IMR-90 (cell line): ENCODE results near the gene CIT. TPM values are rescaled to one million over a fixed set of nuclear protein-coding genes. Genes with fewer than 3 reads are reported as not detected.

ENCODE experiments used
- ATAC-seq: fragments of 200-7000 bp; cut with Tn5 transposase; 2 replicates; pipeline ENCODE4 v1.9.1; 2020; ENCODE audit warnings: low read depth, mild to moderate bottlenecking, moderate library complexity
- BruUV-seq: library from RNA; stranded (reverse); fragments of 400-500 nt; replicated peaks from 2 replicates; lab custom pipeline; 2021; lab: Mats Ljungman, UMichigan
- CTCF ChIA-PET: fragments of 300-600 bp; formaldehyde crosslinking; extraction: SDS; loops from one replicate; lab custom pipeline; 2021; ENCODE audit warnings: antibody characterized with exemption; lab: Yijun Ruan, JAX
- POLR2A ChIA-PET: fragments of 300-600 bp; sonication (Branson Sonifier 250); formaldehyde crosslinking; loops from one replicate; lab custom pipeline; 2022; ENCODE audit warnings: antibody characterized with exemption; ENCODE audit not compliant: unreplicated experiment; lab: Charles Lee
- DNase-seq: peaks from one replicate; pipeline ENCODE4 v3.0.0; 2013
- H2AFZ ChIP-seq: replicated peaks from 2 replicates; pipeline ENCODE3; 2013; ENCODE audit warnings: low read length, mild to moderate bottlenecking; ENCODE audit not compliant: poor library complexity
- H2AK5ac ChIP-seq: 2 replicates; pipeline ENCODE4 v1.6.1; 2013; ENCODE audit warnings: low read depth, low read length, inconsistent platforms
- H2AK9ac ChIP-seq: replicated peaks from 2 replicates; pipeline ENCODE3; 2013; ENCODE audit warnings: mild to moderate bottlenecking, low read depth, low read length, moderate library complexity; ENCODE audit not compliant: poor library complexity
- H2BK120ac ChIP-seq: 2 replicates; pipeline ENCODE4 v1.6.1; 2013; ENCODE audit warnings: low read depth, low read length, inconsistent platforms
- H2BK15ac ChIP-seq: 3 replicates; pipeline ENCODE4 v1.6.1; 2013; ENCODE audit warnings: low read depth, low read length, inconsistent platforms
- H2BK20ac ChIP-seq: 2 replicates; pipeline ENCODE4 v1.6.1; 2013; ENCODE audit warnings: low read depth, mild to moderate bottlenecking, inconsistent platforms, low read length, moderate library complexity
- H2BK5ac ChIP-seq: 2 replicates; pipeline ENCODE4 v1.6.1; 2013; ENCODE audit warnings: mild to moderate bottlenecking, low read depth, low read length, inconsistent platforms; ENCODE audit not compliant: poor library complexity, severe bottlenecking
- H3K14ac ChIP-seq: replicated peaks from 2 replicates; pipeline ENCODE4 v1.6.1; 2013; ENCODE audit warnings: low read depth, low read length, inconsistent platforms
- H3K18ac ChIP-seq: 2 replicates; pipeline ENCODE4 v1.6.1; 2013; ENCODE audit warnings: low read depth, low read length, control low read depth
- H3K23ac ChIP-seq: 2 replicates; pipeline ENCODE4 v1.6.1; 2013; ENCODE audit warnings: low read depth, low read length, inconsistent platforms
- H3K27ac ChIP-seq: 2 replicates; pipeline ENCODE4 v1.5.1; 2013; ENCODE audit warnings: mild to moderate bottlenecking, control low read depth, low read length; ENCODE audit not compliant: insufficient read depth
- H3K27me3 ChIP-seq: 2 replicates; pipeline ENCODE4 v1.6.1; 2013; ENCODE audit warnings: low read length; ENCODE audit not compliant: control insufficient read depth, insufficient read depth
- H3K36me3 ChIP-seq: 2 replicates; pipeline ENCODE4 v1.6.1; 2013; ENCODE audit warnings: low read length, mixed read lengths; ENCODE audit not compliant: control insufficient read depth, insufficient read depth
- H3K4ac ChIP-seq: 2 replicates; pipeline ENCODE4 v1.6.1; 2013; ENCODE audit warnings: low read depth, low read length, inconsistent platforms
- H3K4me1 ChIP-seq: 2 replicates; pipeline ENCODE4 v1.6.1; 2013; ENCODE audit warnings: low read length, mixed read lengths; ENCODE audit not compliant: control insufficient read depth, insufficient read depth
- H3K4me2 ChIP-seq: 2 replicates; pipeline ENCODE4 v1.6.1; 2013; ENCODE audit warnings: low read depth, mild to moderate bottlenecking, control low read depth, low read length, moderate library complexity
- H3K4me3 ChIP-seq: 2 replicates; pipeline ENCODE4 v1.5.1; 2013; ENCODE audit warnings: low read depth, mild to moderate bottlenecking, control low read depth, low read length, moderate library complexity; ENCODE audit not compliant: insufficient read depth
- H3K56ac ChIP-seq: 2 replicates; pipeline ENCODE4 v1.6.1; 2013; ENCODE audit warnings: low read length, inconsistent platforms; ENCODE audit not compliant: insufficient read depth; ENCODE audit errors: extremely low read depth
- H3K79me1 ChIP-seq, 2 experiments: 2 replicates each; pipeline ENCODE4 v1.6.1; 2013; ENCODE audit warnings: low read length in 2 of 2, inconsistent platforms in 1 of 2, low read depth in 1 of 2
- H3K9ac ChIP-seq: 2 replicates; pipeline ENCODE4 v1.6.1; 2013; ENCODE audit warnings: low read depth, low read length, control low read depth
- H3K9me1 ChIP-seq: 2 replicates; pipeline ENCODE4 v1.6.1; 2013; ENCODE audit warnings: low read length, inconsistent platforms; ENCODE audit not compliant: insufficient read depth
- H3K9me3 ChIP-seq: 2 replicates; pipeline ENCODE4 v1.6.1; 2013; ENCODE audit warnings: low read length; ENCODE audit not compliant: control insufficient read depth, insufficient read depth
- H4K20me1 ChIP-seq: 2 replicates; pipeline ENCODE4 v1.6.1; 2013; ENCODE audit warnings: low read length, inconsistent platforms; ENCODE audit not compliant: insufficient read depth
- H4K5ac ChIP-seq: 2 replicates; pipeline ENCODE4 v1.6.1; 2013; ENCODE audit warnings: mild to moderate bottlenecking, low read depth, low read length, control low read depth
- H4K8ac ChIP-seq, 2 experiments: 2 replicates each; pipeline ENCODE4 v1.6.1; 2013; ENCODE audit warnings: low read depth in 2 of 2, low read length in 2 of 2, control low read depth in 1 of 2, inconsistent platforms in 1 of 2
- H4K91ac ChIP-seq: 2 replicates; pipeline ENCODE4 v1.6.1; 2013; ENCODE audit warnings: low read depth, low read length, inconsistent platforms; ENCODE audit not compliant: insufficient read depth
- BHLHE40 ChIP-seq: fragments of 150-350 bp; IDR thresholded peaks from 2 replicates; pipeline ENCODE4 v1.6.1; 2016; ENCODE audit warnings: mild to moderate bottlenecking, low read depth, low read length
- CEBPB ChIP-seq: IDR thresholded peaks from 2 replicates; pipeline ENCODE4 v1.6.1; 2012; ENCODE audit warnings: low read depth, low read length, improper control_type of control experiment
- CHD1 ChIP-seq: IDR thresholded peaks from 2 replicates; pipeline ENCODE4 v1.6.1; 2012; ENCODE audit warnings: low read depth, low read length, improper control_type of control experiment
- CTCF ChIP-seq: conservative IDR thresholded peaks from 2 replicates; pipeline ENCODE4 v1.5.1; 2012; ENCODE audit warnings: mild to moderate bottlenecking, low read depth, low read length, improper control_type of control experiment
- FOS ChIP-seq: fragments of 150-350 bp; IDR thresholded peaks from 2 replicates; pipeline ENCODE4 v1.6.1; 2016; ENCODE audit warnings: low read depth, low read length
- MAFK ChIP-seq: IDR thresholded peaks from 2 replicates; pipeline ENCODE4 v1.6.1; 2012; ENCODE audit warnings: low read depth, low read length, improper control_type of control experiment
- MXI1 ChIP-seq: IDR thresholded peaks from 2 replicates; pipeline ENCODE4 v1.6.1; 2012; ENCODE audit warnings: low read depth, mild to moderate bottlenecking, low read length, moderate library complexity, borderline replicate concordance
- NFE2L2 ChIP-seq: fragments of 150-350 bp; IDR thresholded peaks from 2 replicates; pipeline ENCODE4 v1.6.1; 2016; ENCODE audit warnings: low read depth, mild to moderate bottlenecking, low read length
- POLR2A ChIP-seq: IDR thresholded peaks from 2 replicates; pipeline ENCODE4 v1.6.1; 2012; ENCODE audit warnings: mild to moderate bottlenecking, low read depth, low read length
- RAD21 ChIP-seq: IDR thresholded peaks from 2 replicates; pipeline ENCODE4 v1.6.1; 2012; ENCODE audit warnings: low read length, improper control_type of control experiment
- RCOR1 ChIP-seq: IDR thresholded peaks from 2 replicates; pipeline ENCODE4 v1.6.1; 2012; ENCODE audit warnings: mild to moderate bottlenecking, low read length, improper control_type of control experiment; ENCODE audit not compliant: insufficient replicate concordance
- RFX5 ChIP-seq: IDR thresholded peaks from 2 replicates; pipeline ENCODE4 v1.8.0; 2012; ENCODE audit warnings: low read depth, mild to moderate bottlenecking, low read length, moderate library complexity
- SMC3 ChIP-seq: fragments of 150-350 bp; IDR thresholded peaks from 2 replicates; pipeline ENCODE4 v1.6.1; 2016; ENCODE audit warnings: low read depth, mild to moderate bottlenecking, antibody characterized with exemption, low read length, moderate library complexity
- WGBS, 2 experiments: methylation state at CpG; one replicate each; pipeline versions ENCODE4 v1.1.5 to v1.1.7; 2013; ENCODE audit warnings: missing lambda C conversion rate in 2 of 2; ENCODE audit not compliant: insufficient read length in 1 of 2; ENCODE audit errors: extremely low coverage in 2 of 2; 5-methylcytosine and 5-hydroxymethylcytosine counted together
- dilution Hi-C: fragments of 300-500 bp; cut with HindIII; formaldehyde crosslinking; loops from one replicate; pipeline ENCODE4 v1.14.3; 2018; ENCODE audit warnings: low sequenced_read_pairs; ENCODE audit not compliant: unreplicated experiment
- in situ Hi-C: fragments of 300-500 bp; cut with MboI; formaldehyde crosslinking; loops from 3 replicates; pipeline ENCODE4 v1.14.3; 2019; ENCODE audit warnings: low sequenced_read_pairs, inconsistent platforms, mixed read lengths
- intact Hi-C: fragments of 100-400 bp; cut with micrococcal nuclease; formaldehyde crosslinking; loops from 2 replicates; pipeline ENCODE4 v1.10.0; 2022
- polyA plus RNA-seq, 3 experiments: library from polyadenylated mRNA; depleted of rRNA; stranded (reverse); fragments of >200 nt; gene quantifications; 2 replicates each; pipeline ENCODE4 v1.2.3, GENCODE V29; 2012; ENCODE audit warnings: low replicate concordance in 1 of 3
- total RNA-seq: library from RNA; depleted of rRNA; stranded (reverse); fragments of >200 nt; gene quantifications from 2 replicates; pipeline ENCODE4 v1.2.3, GENCODE V29; 2012

Gene CIT
- total and polyA plus RNA-seq, 2 of the 4 experiments (the other 2 are of a cell fraction), result 13.1 to 21.0 TPM

DNA sequence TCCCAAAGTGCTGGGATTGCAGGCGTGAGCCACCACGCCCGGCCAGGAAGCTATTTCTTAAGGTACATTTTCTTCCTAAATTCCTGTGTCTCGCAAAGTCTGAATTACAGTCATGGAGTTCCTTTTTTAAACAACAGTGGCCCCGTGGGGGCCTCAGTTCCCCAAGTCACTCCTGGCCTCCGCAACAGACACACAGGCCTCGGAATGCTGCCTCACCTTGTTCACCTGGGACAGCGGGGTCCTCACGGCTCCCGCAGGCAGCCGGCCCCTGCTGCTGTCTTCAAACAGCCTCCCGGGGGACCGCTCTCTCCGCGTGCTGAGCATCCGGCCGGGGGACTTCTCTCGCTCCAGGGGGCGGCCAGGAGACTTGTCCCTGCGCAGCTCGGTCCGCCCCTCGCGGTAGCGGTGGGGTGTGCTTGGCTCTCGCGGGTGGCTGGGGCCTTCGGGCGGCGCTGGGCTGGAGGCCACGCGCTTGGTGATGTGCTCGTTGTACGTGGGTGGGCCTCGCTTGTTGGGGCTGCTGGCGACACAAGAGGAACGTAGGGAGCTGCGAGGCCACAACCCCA is 187.1 kb downstream of the CIT start:
- POLR2A ChIA-PET, result no interaction called here
- BruUV-seq, result no TSS peak
- no peak for DNase-seq

More for the DNA sequence above, 187.1 kb downstream of the CIT start:
- Histone ChIP-seq H3K9me3 (no peaks in the 10 kb centered on the region), H3K56ac (no peak overlapping the region), H4K8ac (no peak overlapping the region), H3K79me1 (peaks cover 0 to 13% of the 10 kb centered on the region in 2 experiments; a peak in 1 of 4 replicates), H2BK15ac (no peak overlapping the region), H3K4ac (no peak overlapping the region), H3K23ac (no peak overlapping the region), H3K18ac (no peak overlapping the region), H2BK120ac (no peak overlapping the region), H3K4me3 (no peak overlapping the region), H4K20me1 (no peaks in the 10 kb centered on the region), H3K4me2 (no peak overlapping the region), H3K14ac (no peak overlapping the region), H4K5ac (no peak overlapping the region), H3K27ac (no peak overlapping the region), H3K9ac (no peak overlapping the region), H4K91ac (no peak overlapping the region), H3K9me1 (peaks cover 14% of the 10 kb centered on the region; the same call in 1 of the 2 replicates), H2AK9ac (no peak overlapping the region), H2AFZ (no peak overlapping the region), H2BK20ac (no peak overlapping the region), H2BK5ac (no peak overlapping the region), H3K4me1 (peaks cover 10% of the 10 kb centered on the region), H3K27me3 (no peaks in the 10 kb centered on the region), H2AK5ac (no peak overlapping the region), H3K36me3 (0 out of 2 replicates have a peak, but pooled peaks cover 3% of the 10 kb centered on the region)
- intact Hi-C loops (no loop called here), dilution Hi-C loops (no loop called here), in situ Hi-C loops (no loop called here)
- ATAC-seq, result no peak
- no peak for TF ChIP-seq RFX5
- no peak for TF ChIP-seq CEBPB
- no peak for TF ChIP-seq MXI1
- TF ChIP-seq SMC3, result no peak
- TF ChIP-seq RAD21, result no peak
- TF ChIP-seq FOS, result no peak
- no peak for TF ChIP-seq CTCF
- no peak for TF ChIP-seq CHD1
- no peak for TF ChIP-seq MAFK
- TF ChIP-seq BHLHE40, result no peak
- no peak for TF ChIP-seq RCOR1
- no peak for TF ChIP-seq POLR2A
- TF ChIP-seq NFE2L2, result no peak
- CTCF ChIA-PET, result no interaction called here
- WGBS, 2 experiments, result 96% methylated on average over 31 of the region's 38 CpGs; no CpG with 5 or more reads in 1 of the 2 experiments
